Stomach smooth muscle (tissue), 2 donors: ENCODE data around the gene NFATC1.

Experiments
- H3K27ac ChIP-seq: one replicate; pipeline ENCODE4 v1.7.0; 2013; ENCODE audit warnings: mild to moderate bottlenecking, low read length, inconsistent platforms
- H3K27me3 ChIP-seq, 2 donors: one replicate each; pipeline ENCODE4 v1.7.0; 2013; ENCODE audit warnings: low read length in 2 of 2; ENCODE audit not compliant: insufficient read depth in 2 of 2, control insufficient read depth in 1 of 2
- H3K36me3 ChIP-seq, 2 donors: one replicate each; pipeline ENCODE4 v1.7.0; 2013; ENCODE audit warnings: low read length in 2 of 2; ENCODE audit not compliant: control insufficient read depth in 2 of 2, insufficient read depth in 2 of 2
- H3K4me1 ChIP-seq: one replicate; pipeline ENCODE4 v1.7.0; 2013; ENCODE audit warnings: low read length; ENCODE audit not compliant: control insufficient read depth, insufficient read depth
- H3K4me3 ChIP-seq, 2 donors: one replicate each; pipeline ENCODE4 v1.7.0; 2013; ENCODE audit warnings: low read length in 2 of 2
- H3K9ac ChIP-seq, 2 donors: one replicate each; pipeline ENCODE4 v1.7.0; 2013; ENCODE audit warnings: low read length in 2 of 2, mild to moderate bottlenecking in 1 of 2
- H3K9me3 ChIP-seq, 2 donors: one replicate each; pipeline ENCODE4 v1.7.0; 2013; ENCODE audit warnings: low read length in 2 of 2; ENCODE audit not compliant: control insufficient read depth in 2 of 2
- donor health status: healthy.
- donor health status: Pancreatic carcinoma.

Gene NFATC1

DNA sequence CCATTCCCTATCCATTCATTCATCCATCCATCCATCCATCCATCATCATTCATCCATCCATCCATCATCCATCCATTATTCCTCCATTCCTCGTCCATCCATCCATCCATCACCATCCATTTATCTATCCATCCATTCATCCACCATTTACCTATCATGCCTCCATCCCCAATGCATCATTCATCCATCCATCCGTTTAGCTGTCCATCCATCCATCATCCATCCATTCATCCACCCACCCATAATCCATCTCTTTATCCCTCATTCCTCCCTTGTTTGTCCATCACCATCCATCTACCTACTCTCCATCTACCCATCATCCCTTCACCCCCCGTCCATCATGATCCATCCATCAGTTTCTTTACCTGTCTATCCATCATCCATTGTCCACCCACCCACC lies 13.6 kb downstream of the NFATC1 start:
- H3K27ac ChIP-seq = no peak overlapping the region
- no peak overlapping the region for H3K9ac ChIP-seq
- H3K27me3 ChIP-seq = no peaks in the 10 kb centered on the region
- H3K4me1 ChIP-seq = peaks cover 13% of the 10 kb centered on the region
- H3K36me3 ChIP-seq = peaks cover 3 to 18% of the 10 kb centered on the region in 2 donors
- H3K9me3 ChIP-seq = no peaks in the 10 kb centered on the region
- H3K4me3 ChIP-seq = no peak overlapping the region

DNA sequence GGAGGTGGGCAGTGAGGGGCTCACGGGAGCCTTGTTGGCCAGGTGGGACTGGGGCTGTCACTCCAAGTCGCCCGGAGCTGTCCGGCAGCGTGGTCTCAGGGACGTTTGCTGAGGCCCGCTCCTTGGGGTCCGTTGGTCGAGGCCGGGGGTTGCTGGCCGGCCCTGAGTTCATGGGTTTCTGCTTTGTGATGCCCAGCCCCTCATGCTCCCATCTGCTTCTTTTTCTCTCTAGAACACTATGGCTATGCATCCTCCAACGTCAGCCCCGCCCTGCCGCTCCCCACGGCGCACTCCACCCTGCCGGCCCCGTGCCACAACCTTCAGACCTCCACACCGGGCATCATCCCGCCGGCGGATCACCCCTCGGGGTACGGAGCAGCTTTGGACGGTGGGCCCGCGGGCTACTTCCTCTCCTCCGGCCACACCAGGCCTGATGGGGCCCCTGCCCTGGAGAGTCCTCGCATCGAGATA lies 14.5 kb downstream of the NFATC1 start:
- no peak overlapping the region for H3K4me3 ChIP-seq
- peaks cover 5% of the 10 kb centered on the region for H3K4me1 ChIP-seq
- no peak overlapping the region for H3K27ac ChIP-seq
- no peak overlapping the region for H3K9ac ChIP-seq
- no peaks in the 10 kb centered on the region for H3K27me3 ChIP-seq
- H3K9me3 ChIP-seq = no peaks in the 10 kb centered on the region
- peaks cover 3 to 18% of the 10 kb centered on the region in 2 donors for H3K36me3 ChIP-seq

DNA sequence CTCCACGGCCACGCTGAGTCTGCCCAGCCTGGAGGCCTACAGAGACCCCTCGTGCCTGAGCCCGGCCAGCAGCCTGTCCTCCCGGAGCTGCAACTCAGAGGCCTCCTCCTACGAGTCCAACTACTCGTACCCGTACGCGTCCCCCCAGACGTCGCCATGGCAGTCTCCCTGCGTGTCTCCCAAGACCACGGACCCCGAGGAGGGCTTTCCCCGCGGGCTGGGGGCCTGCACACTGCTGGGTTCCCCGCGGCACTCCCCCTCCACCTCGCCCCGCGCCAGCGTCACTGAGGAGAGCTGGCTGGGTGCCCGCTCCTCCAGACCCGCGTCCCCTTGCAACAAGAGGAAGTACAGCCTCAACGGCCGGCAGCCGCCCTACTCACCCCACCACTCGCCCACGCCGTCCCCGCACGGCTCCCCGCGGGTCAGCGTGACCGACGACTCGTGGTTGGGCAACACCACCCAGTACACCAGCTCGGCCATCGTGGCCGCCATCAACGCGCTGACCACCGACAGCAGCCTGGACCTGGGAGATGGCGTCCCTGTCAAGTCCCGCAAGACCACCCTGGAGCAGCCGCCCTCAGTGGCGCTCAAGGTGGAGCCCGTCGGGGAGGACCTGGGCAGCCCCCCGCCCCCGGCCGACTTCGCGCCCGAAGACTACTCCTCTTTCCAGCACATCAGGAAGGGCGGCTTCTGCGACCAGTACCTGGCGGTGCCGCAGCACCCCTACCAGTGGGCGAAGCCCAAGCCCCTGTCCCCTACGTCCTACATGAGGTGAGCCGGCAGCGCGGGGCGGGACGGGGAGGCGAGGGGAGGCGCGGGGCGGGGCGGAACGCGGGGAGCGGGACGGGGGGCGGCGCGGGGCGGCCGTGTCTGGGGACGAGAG lies 15.2 kb downstream of the NFATC1 start:
- peaks cover 3 to 18% of the 10 kb centered on the region in 2 donors for H3K36me3 ChIP-seq
- H3K9me3 ChIP-seq = no peaks in the 10 kb centered on the region
- H3K27me3 ChIP-seq = no peaks in the 10 kb centered on the region
- H3K27ac ChIP-seq = no peak overlapping the region
- H3K9ac ChIP-seq = no peak overlapping the region
- H3K4me3 ChIP-seq = no peak overlapping the region
- H3K4me1 ChIP-seq = peaks cover under 1% of the 10 kb centered on the region

GRCh38 chr18:79411614-79412526 lies 16.1 kb downstream of the NFATC1 start:
- Histone ChIP-seq H3K27ac (no peak overlapping the region), H3K27me3 (no peaks in the 10 kb centered on the region), H3K9ac (no peak overlapping the region), H3K36me3 (peaks cover 3 to 18% of the 10 kb centered on the region in 2 donors), H3K9me3 (no peaks in the 10 kb centered on the region), H3K4me3 (no peak overlapping the region), H3K4me1 (no peaks in the 10 kb centered on the region)

GRCh38 chr18:79413025-79413424 lies 17.3 kb downstream of the NFATC1 start:
- Histone ChIP-seq H3K27me3 (no peaks in the 10 kb centered on the region), H3K9me3 (no peaks in the 10 kb centered on the region), H3K4me3 (no peak overlapping the region)

DNA sequence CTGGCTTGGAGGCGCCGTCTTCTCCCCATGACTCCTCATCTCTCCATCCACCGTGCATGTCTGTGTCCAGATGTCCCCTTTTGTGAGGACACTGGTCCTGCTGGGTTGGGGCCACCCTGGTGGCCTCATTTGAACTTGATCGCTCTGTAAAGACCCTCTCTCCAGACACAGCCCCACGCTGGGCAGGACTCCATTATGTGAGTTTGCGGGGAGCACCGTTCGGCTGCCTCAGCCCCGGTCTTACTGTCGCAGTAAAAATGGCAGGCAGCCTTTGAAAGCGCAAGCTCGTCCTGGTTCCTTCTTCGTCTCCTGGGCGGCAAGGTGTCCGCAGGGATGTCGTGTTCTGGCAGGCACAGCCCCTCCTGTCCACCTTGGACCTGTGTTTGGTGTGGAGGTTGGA lies 17.7 kb downstream of the NFATC1 start:
- Histone ChIP-seq H3K4me1 (peaks cover 2% of the 10 kb centered on the region), H3K4me3 (no peak overlapping the region), H3K9me3 (no peaks in the 10 kb centered on the region), H3K9ac (no peak overlapping the region), H3K27me3 (no peaks in the 10 kb centered on the region), H3K27ac (no peak overlapping the region), H3K36me3 (peaks cover 3 to 18% of the 10 kb centered on the region in 2 donors)

More at GRCh38 chr18:79413025-79413424, 17.3 kb downstream of the NFATC1 start:
- Histone ChIP-seq H3K27ac (no peak overlapping the region), H3K9ac (no peak overlapping the region), H3K4me1 (no peaks in the 10 kb centered on the region), H3K36me3 (peaks cover 3 to 18% of the 10 kb centered on the region in 2 donors)

- Histone ChIP-seq H3K4me1 (peaks cover 6% of the 10 kb centered on the region), H3K27me3 (no peaks in the 10 kb centered on the region), H3K4me3 (no peak overlapping the region), H3K36me3 (peaks cover 3 to 16% of the 10 kb centered on the region in 2 donors), H3K27ac (no peak overlapping the region), H3K9ac (no peak overlapping the region), H3K9me3 (no peaks in the 10 kb centered on the region)
Measured at GRCh38 chr18:79413901-79414300, 18.2 kb downstream of the NFATC1 start.

GRCh38 chr18:79416022-79416676 lies 20.4 kb downstream of the NFATC1 start:
- H3K27me3 ChIP-seq = no peaks in the 10 kb centered on the region
- no peak overlapping the region for H3K9ac ChIP-seq
- peaks cover 6% of the 10 kb centered on the region for H3K4me1 ChIP-seq
- no peak overlapping the region for H3K4me3 ChIP-seq
- no peaks in the 10 kb centered on the region for H3K9me3 ChIP-seq
- H3K27ac ChIP-seq = no peak overlapping the region
- peaks cover 5 to 19% of the 10 kb centered on the region in 2 donors for H3K36me3 ChIP-seq

- H3K4me3 ChIP-seq = no peak overlapping the region
- H3K27ac ChIP-seq = no peak overlapping the region
- no peaks in the 10 kb centered on the region for H3K27me3 ChIP-seq
- H3K9ac ChIP-seq = no peak overlapping the region
- peaks cover 9 to 21% of the 10 kb centered on the region in 2 donors for H3K36me3 ChIP-seq
- H3K9me3 ChIP-seq = no peaks in the 10 kb centered on the region
- H3K4me1 ChIP-seq = peaks cover 6% of the 10 kb centered on the region
Measured at GRCh38 chr18:79416677-79417052, 20.9 kb downstream of the NFATC1 start.

DNA sequence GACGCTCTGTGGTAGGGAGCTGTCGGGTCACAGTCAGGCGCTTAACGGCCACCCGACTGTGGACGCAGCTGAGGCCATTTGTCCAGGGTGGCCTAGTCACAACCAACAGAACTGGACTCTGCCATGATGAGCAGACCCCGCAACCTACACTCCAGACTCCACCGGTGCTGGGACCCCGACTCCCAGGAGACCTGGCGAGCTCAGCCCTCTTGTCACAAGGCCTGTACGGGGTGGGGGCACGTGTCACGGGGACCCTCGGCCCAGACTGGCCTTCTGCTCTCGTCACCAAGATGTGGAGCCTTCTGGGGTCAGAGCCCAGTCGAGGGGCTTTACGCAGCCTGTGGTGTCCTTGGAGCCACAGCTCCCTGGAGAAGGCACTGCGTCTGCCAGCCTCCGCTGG lies 22.5 kb downstream of the NFATC1 start:
- Histone ChIP-seq H3K9ac (no peak overlapping the region), H3K4me3 (no peak overlapping the region), H3K4me1 (peaks cover 11% of the 10 kb centered on the region), H3K27ac (no peak overlapping the region), H3K9me3 (no peaks in the 10 kb centered on the region), H3K36me3 (peaks cover 9 to 15% of the 10 kb centered on the region in 2 donors), H3K27me3 (no peaks in the 10 kb centered on the region)
